Stomach (tissue), 4 donors: ENCODE results near the gene SLC36A3.

ENCODE experiments used
- EP300 ChIP-seq: sonication (generic); formaldehyde crosslinking; IDR thresholded peaks from one replicate; pipeline ENCODE4 v1.6.1; 2017; ENCODE audit warnings: antibody characterized with exemption
- POLR2A ChIP-seq, 4 donors: fragments of 450-650 bp; IDR thresholded peaks; one replicate each; pipeline ENCODE4 v1.6.1; 2016; ENCODE audit warnings: antibody characterized with exemption in 4 of 4, control low read depth in 2 of 4, mild to moderate bottlenecking in 1 of 4, moderate library complexity in 1 of 4
- POLR2AphosphoS5 ChIP-seq, 3 donors: sonication (generic); formaldehyde crosslinking; IDR thresholded peaks; one replicate each; pipeline ENCODE4 v1.6.1; 2016; ENCODE audit warnings: antibody characterized with exemption in 3 of 3
- TF ChIP-seq, protein P1 (sequence below), 7 experiments: fragments of 450-650 bp in 4 of 7; fragments of 200-600 bp in 3 of 7; sonication (generic) in 3 of 7; IDR thresholded peaks; one replicate each; pipeline ENCODE4 v1.5.1; 2016 to 2019; ENCODE audit warnings: antibody characterized with exemption in 7 of 7, control low read depth in 2 of 7, mild to moderate bottlenecking in 1 of 7

- TF ChIP-seq, protein P1, sequence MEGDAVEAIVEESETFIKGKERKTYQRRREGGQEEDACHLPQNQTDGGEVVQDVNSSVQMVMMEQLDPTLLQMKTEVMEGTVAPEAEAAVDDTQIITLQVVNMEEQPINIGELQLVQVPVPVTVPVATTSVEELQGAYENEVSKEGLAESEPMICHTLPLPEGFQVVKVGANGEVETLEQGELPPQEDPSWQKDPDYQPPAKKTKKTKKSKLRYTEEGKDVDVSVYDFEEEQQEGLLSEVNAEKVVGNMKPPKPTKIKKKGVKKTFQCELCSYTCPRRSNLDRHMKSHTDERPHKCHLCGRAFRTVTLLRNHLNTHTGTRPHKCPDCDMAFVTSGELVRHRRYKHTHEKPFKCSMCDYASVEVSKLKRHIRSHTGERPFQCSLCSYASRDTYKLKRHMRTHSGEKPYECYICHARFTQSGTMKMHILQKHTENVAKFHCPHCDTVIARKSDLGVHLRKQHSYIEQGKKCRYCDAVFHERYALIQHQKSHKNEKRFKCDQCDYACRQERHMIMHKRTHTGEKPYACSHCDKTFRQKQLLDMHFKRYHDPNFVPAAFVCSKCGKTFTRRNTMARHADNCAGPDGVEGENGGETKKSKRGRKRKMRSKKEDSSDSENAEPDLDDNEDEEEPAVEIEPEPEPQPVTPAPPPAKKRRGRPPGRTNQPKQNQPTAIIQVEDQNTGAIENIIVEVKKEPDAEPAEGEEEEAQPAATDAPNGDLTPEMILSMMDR (IDR thresholded peaks at IDR 0.05): no peak
- TF ChIP-seq POLR2A (IDR thresholded peaks at IDR 0.05) (no peak), POLR2AphosphoS5 (IDR thresholded peaks at IDR 0.05) (no peak), EP300 (no peak)
These were observed 7.6 kb downstream of the SLC36A3 start for GRCh38 chr5:151295791-151296477.
